PC-9 (cell line): ENCODE measurements around the gene PTPRM.

Source experiments
- CTCF ChIP-seq: fragments of 200-600 bp; sonication (generic); conservative IDR thresholded peaks from 2 replicates; pipeline ENCODE4 v1.6.1; 2017; ENCODE audit warnings: mixed run types, antibody characterized with exemption, mild to moderate bottlenecking, moderate library complexity
- EZH2 ChIP-seq: fragments of 200-600 bp; sonication (generic); IDR thresholded peaks from 2 replicates; pipeline ENCODE4 v1.8.0; 2017; ENCODE audit warnings: antibody characterized with exemption, low read depth

- no peak for TF ChIP-seq CTCF
- no peak for TF ChIP-seq EZH2
Measured at GRCh38 chr18:7735626-7736175, 168.6 kb downstream of the PTPRM start.
